ENCODE measurements around the gene GHDC.
A peak's percentile ranks its signal among the peaks of the same experiment; 100 is the strongest.

DNA sequence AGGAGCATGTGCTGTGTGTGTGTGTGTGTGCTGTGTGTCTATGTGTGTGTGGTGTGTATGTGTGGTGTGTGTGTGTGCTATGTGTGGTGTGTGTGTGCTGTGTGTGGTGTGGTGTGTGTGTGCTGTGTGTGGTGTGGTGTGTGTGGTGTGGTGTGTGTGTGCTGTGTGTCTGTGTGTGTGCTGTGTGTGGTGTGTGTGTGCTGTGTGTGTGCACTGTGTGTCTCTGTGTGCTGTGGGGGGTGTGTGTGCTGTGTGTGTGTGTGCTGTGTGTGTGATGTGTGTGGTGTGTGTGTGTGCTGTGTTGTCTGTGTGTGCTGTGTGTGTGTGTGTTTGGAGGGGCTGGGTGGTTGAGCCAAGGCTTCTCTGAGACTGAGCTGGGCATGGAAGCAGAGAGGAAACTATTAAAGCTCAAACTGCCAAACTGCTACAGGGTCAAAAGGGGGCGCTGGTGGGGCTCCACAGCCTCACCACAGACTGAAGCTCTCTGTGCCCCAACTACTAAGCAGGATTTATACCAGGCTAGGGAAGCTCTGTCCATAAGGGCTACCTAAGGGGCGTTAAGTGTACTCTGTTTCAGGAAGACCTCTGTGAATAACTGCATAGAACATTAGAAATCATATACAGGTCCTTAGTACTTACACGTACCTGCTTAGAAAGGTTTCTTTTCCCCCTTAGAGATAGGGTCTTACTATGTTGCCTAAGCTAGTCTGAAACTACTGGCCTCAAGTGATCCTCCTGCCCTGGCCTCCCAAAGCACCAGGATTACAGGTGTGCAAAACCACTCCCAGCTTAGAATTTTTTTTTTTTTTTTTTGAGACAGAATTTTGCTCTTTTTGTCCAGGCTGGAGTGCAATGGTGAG, 27.8 kb upstream of the GHDC start:
- TF ChIP-seq, protein P1, sequence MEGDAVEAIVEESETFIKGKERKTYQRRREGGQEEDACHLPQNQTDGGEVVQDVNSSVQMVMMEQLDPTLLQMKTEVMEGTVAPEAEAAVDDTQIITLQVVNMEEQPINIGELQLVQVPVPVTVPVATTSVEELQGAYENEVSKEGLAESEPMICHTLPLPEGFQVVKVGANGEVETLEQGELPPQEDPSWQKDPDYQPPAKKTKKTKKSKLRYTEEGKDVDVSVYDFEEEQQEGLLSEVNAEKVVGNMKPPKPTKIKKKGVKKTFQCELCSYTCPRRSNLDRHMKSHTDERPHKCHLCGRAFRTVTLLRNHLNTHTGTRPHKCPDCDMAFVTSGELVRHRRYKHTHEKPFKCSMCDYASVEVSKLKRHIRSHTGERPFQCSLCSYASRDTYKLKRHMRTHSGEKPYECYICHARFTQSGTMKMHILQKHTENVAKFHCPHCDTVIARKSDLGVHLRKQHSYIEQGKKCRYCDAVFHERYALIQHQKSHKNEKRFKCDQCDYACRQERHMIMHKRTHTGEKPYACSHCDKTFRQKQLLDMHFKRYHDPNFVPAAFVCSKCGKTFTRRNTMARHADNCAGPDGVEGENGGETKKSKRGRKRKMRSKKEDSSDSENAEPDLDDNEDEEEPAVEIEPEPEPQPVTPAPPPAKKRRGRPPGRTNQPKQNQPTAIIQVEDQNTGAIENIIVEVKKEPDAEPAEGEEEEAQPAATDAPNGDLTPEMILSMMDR (IDR thresholded peaks at IDR 0.05; ENCODE audit: low read length) = peak; percentile 63
- no peak for TF ChIP-seq EZH2phosphoT487 (IDR thresholded peaks at IDR 0.05; ENCODE audit: low read length)

Measured in MM.1S (cell line).